HG03139 (cell line): Measurements from ENCODE around the gene ARHGAP26.

ENCODE experiments used
- ATAC-seq: cut with Tn5 transposase; IDR thresholded peaks from one replicate; pipeline ENCODE4 v1.9.1; 2021; ENCODE audit not compliant: unreplicated experiment

Gene ARHGAP26

GRCh38 chr5:143152445-143152844 lies 382.3 kb downstream of the ARHGAP26 start:
- no peak for ATAC-seq

DNA sequence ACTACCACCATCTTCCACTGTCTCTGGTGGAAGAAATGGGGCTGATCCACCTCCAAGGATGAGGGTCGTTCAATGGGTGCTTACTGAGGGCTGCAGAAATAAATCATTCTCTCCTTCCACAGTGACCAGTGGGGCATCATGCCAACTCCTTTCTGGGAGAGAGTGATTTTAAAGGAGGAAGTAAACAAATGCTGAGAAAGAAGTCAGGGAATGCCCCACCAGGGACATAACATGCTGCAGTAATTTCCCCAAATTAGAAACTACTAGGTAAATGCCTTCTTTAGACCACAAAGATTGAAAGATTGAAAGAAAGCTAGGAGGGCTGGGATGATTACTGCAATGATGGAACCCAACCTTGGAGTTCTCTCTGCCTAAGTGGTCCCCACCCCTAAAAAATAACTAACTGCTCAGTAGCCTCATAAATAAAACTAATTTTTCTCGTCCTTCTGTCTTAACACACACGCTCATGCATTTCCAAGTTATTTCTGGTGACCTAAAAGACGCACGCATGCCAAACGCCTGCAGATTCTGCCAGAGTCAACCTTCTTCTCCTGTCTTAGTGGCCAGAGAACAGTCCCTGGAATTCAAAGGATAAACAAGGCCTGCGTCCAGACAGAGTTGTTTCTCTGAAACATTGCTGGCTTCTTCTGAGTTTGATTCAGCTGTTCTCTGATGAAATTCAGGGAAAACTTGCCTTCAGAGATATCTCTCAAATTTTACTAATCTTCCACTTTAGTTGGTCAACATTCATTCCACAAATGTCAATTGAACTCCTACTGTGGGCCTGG lies 383.3 kb downstream of the ARHGAP26 start:
- no peak for ATAC-seq

DNA sequence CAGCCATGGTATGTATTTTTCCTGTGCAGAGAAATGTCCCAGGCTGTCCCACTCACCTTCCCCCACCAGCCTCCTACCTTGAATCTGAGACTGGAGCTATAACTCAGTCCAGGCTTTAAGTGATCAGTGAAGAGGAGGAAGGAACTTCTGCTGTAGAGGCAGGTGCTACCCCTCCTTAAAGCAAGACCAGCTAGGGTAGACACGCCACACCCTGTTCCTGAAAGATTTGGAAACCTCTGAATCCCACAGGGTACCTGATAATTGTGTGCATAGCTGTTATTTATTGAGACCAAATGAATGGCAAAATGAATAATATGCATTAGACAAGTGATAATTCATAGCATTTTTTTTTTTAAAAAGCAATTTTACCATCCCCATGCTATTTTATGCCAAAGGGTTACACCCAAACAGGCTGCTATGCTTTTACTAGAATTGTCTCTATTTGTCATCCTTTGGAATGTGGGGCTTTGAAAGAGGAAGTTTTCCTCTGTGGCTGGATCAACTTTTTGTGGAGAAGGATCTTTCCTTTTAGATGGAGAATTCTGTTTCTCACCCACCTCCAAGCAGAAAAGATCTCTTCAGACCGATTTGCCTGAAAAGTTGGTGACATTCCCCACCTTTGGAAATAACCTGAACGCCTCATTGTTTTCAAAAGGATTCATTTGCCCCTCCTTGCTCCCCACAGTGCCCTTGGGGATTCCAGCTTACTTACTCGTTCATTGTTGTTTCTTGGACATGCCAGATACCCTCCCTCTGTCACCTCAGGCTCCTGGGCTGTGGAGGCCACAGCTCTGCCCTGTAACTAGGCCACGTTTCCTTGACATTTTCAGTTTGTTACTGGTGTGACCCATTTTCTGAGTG lies 384.6 kb downstream of the ARHGAP26 start:
- no peak for ATAC-seq

GRCh38 chr5:143155455-143155854 lies 385.3 kb downstream of the ARHGAP26 start:
- no peak for ATAC-seq

- ATAC-seq = no peak
Measured at GRCh38 chr5:143156086-143156485, 385.9 kb downstream of the ARHGAP26 start.

DNA sequence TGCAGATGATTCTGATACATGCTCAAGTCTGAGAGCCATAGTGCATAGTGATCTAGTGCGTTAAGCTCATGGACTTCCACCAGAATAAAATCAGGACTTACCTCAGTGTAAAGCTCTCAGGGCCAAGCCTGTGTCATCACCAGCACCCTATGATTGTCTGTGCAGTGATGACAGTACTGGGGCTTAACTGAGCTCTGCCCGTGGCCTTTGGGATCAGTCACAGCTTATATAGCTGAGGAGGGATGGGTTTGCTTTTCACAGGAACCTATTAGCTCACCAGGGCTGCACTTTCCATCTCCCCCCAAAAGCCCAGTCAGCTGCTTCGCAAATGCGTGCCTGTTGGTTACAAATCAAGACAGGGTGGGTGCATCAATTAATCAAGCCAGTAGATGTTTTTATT lies 386.4 kb downstream of the ARHGAP26 start:
- no peak for ATAC-seq

DNA sequence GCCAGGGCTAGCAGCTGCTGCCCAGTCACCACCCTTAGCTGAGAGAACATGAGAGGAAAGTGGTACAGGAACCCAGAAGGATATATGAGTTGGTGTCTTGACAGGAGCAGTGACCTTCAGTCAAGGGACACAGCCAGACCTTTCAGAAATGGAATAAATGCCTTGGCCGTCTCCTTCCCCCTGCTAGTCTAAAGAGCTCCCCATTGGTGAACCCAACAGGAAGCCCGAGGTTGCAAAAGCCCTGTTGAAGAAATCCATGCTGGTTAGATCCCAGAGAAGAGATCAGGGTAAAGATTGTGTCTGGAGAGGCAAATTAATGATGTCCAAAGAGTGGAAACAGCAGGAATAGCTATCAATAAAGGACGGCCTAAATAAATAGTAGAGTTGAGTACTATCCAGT lies 388.9 kb downstream of the ARHGAP26 start:
- ATAC-seq = no peak

- no peak for ATAC-seq
Measured at GRCh38 chr5:143161885-143162540, 391.8 kb downstream of the ARHGAP26 start.

DNA sequence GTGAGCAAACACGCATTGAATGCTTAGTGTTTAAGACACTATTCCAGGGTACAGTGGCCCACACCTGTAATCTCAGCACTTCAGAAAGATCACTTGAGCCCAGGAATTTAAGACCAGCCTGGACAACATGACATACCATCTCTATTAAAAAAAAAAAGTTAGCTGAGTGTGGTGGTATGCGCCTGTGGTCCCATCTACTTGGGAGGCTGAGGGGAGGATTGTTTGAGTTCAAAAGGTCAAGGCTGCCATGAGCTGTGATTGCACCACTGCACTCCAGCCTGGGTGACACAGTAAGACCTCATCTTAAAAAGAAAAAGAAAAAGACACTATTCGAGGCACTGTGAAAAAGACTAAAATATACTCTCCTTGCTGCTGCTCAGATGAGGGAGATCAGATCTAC lies 392.6 kb downstream of the ARHGAP26 start:
- ATAC-seq = no peak

- ATAC-seq = no peak
Measured at GRCh38 chr5:143164557-143164956, 394.4 kb downstream of the ARHGAP26 start.

- ATAC-seq = no peak
Measured at GRCh38 chr5:143165049-143165880, 395.1 kb downstream of the ARHGAP26 start.

- ATAC-seq = no peak
Measured at GRCh38 chr5:143166090-143166489, 395.9 kb downstream of the ARHGAP26 start.

DNA sequence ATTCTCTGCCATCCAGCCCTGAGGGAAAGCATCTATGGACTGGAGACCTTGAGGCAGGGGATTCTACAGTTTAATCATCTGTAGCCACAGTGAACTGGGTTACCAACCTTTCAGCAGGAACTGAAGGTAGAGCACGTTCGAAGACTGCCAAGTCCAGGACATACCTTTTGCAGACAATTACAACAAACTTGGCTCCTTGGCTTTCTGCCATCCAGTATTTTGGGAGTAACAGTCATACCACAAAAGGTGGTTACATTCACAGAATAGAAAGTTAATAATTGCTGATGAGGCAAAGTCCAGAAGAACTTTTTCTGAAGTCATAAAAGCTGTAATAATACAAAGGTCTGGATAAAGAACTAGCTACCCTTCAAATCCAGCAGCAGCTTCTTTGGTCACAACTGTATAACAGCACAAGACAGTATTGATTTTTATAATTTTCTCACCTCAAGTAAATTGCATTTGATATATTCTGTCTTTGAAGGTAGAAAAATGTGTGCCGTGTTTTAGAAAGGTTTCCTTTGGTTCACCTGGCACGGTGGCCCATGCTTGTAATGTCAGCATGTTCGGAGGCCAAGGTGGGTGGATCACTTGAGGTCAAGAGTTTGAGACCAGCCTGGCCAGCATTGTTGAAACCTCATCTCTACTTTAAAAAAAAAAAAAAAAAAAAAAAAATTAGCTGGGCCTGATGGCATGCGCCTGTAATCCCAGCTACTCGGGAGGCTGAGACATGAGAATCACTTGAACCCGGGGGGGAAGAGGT lies 396.7 kb downstream of the ARHGAP26 start:
- ATAC-seq = peak; percentile 61

DNA sequence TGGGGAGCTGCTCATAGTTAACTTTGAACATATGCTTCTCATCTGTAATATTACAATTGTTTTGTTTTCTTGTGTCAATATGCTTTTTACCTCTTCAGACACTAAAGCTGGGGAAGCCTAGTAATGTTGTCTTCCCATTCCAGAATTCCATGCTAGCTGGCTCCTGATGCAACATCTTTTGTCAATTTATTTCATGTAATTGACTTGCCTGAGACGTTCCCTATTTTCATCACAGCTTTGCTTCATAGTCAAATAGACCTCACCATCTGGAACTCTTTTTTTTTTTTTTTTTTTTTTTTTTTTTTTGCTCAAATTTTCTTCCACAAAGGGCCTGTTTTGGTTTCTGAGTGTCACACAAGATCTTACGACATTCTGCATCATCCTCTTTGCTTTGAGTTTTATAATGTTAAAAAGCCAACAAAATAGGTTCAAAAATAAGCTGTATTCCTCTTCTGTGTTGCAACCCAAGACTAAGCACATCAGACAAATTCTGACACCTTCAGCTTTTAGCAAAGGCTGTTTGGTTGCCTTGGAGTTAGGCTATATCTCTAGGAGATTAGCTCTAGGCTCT lies 398.1 kb downstream of the ARHGAP26 start:
- ATAC-seq = no peak

GRCh38 chr5:143168921-143169810 lies 399.0 kb downstream of the ARHGAP26 start:
- ATAC-seq = no peak

DNA sequence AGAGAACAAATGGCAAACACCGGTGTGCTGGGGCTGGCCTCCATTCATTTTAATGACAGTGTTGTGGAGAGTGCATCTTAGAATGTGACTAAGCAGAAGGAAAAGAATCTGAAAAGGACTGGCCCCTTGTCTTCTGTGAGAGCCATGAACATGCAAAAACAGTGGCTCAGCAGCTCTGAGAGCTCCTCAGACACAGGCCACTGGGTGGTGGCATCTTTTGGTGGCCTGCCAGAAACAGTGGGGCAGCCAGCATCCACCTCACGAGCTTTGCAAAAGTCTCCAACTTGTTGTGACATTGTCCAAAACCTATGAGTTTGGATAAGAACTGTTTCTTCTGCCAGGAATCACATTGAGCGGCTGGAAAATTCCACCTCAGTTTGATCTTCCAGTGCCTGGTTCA lies 399.9 kb downstream of the ARHGAP26 start:
- no peak for ATAC-seq

- no peak for ATAC-seq
Measured at GRCh38 chr5:143170977-143171376, 400.8 kb downstream of the ARHGAP26 start.

- no peak for ATAC-seq
Measured at GRCh38 chr5:143172739-143173138, 402.6 kb downstream of the ARHGAP26 start.
